RWPE2 (cell line): Measurements from ENCODE around the gene CFAP46.

Experiments used
- ATAC-seq: fragments of 200-7000 bp; cut with Tn5 transposase; 3 replicates; pipeline ENCODE4 v1.9.1; 2021; ENCODE audit warnings: low read depth
- DNase-seq: peaks from one replicate; pipeline ENCODE4 v3.0.0-alpha.2; 2020; ENCODE audit warnings: low spot score
- H3K27ac ChIP-seq: fragments of 450-650 bp; 2 replicates; pipeline ENCODE4 v1.5.1; 2017; ENCODE audit warnings: mild to moderate bottlenecking; ENCODE audit not compliant: poor library complexity, severe bottlenecking
- H3K27me3 ChIP-seq: fragments of 250-450 bp; sonication (Bioruptor Pico); 2 replicates; pipeline ENCODE4 v1.5.1; 2021; ENCODE audit warnings: mild to moderate bottlenecking, moderate library complexity; ENCODE audit not compliant: insufficient read depth, poor library complexity, severe bottlenecking
- H3K36me3 ChIP-seq: fragments of 250-450 bp; sonication (Bioruptor Pico); 2 replicates; pipeline ENCODE4 v1.5.1; 2020; ENCODE audit warnings: low read depth, mild to moderate bottlenecking, moderate library complexity
- H3K4me1 ChIP-seq: fragments of 250-450 bp; sonication (Bioruptor Pico); 2 replicates; pipeline ENCODE4 v1.5.1; 2021; ENCODE audit warnings: mild to moderate bottlenecking, moderate library complexity; ENCODE audit not compliant: insufficient read depth, poor library complexity, severe bottlenecking
- H3K4me3 ChIP-seq: fragments of 250-450 bp; sonication (Bioruptor Pico); 2 replicates; pipeline ENCODE4 v1.5.1; 2021; ENCODE audit warnings: mild to moderate bottlenecking, moderate library complexity; ENCODE audit not compliant: severe bottlenecking
- H3K9me3 ChIP-seq: fragments of 250-450 bp; sonication (Bioruptor Pico); 2 replicates; pipeline ENCODE4 v1.5.1; 2021; ENCODE audit warnings: mild to moderate bottlenecking, moderate library complexity; ENCODE audit not compliant: severe bottlenecking
- CTCF ChIP-seq: fragments of 450-650 bp; IDR thresholded peaks from one replicate; pipeline ENCODE4 v1.5.1; 2017; ENCODE audit warnings: mild to moderate bottlenecking, moderate library complexity; ENCODE audit not compliant: poor library complexity, severe bottlenecking

CFAP46 gene

GRCh38 chr10:132960071-132960472 is 17.7 kb upstream of the CFAP46 start:
- TF ChIP-seq CTCF = no peak
- no peaks in the 10 kb centered on the region for H3K27me3 ChIP-seq
- H3K9me3 ChIP-seq = no peaks in the 10 kb centered on the region
- no peak overlapping the region for H3K27ac ChIP-seq
- ATAC-seq (no peak), DNase-seq (no peak)
- H3K4me3 ChIP-seq = no peak overlapping the region
- no peaks in the 10 kb centered on the region for H3K36me3 ChIP-seq
- no peaks in the 10 kb centered on the region for H3K4me1 ChIP-seq

GRCh38 chr10:132959559-132959961 is 17.2 kb upstream of the CFAP46 start:
- Histone ChIP-seq H3K27me3 (no peaks in the 10 kb centered on the region), H3K4me3 (no peak overlapping the region), H3K4me1 (no peaks in the 10 kb centered on the region), H3K27ac (no peak overlapping the region), H3K36me3 (no peaks in the 10 kb centered on the region), H3K9me3 (no peaks in the 10 kb centered on the region)
- DNase-seq = no peak
- ATAC-seq = no peak
- no peak for TF ChIP-seq CTCF

- H3K36me3 ChIP-seq = no peaks in the 10 kb centered on the region
- no peak for DNase-seq
- no peak for TF ChIP-seq CTCF
- H3K27ac ChIP-seq = no peak overlapping the region
- ATAC-seq = no peak
- H3K4me1 ChIP-seq = no peaks in the 10 kb centered on the region
- no peak overlapping the region for H3K4me3 ChIP-seq
- no peaks in the 10 kb centered on the region for H3K9me3 ChIP-seq
- H3K27me3 ChIP-seq = peaks cover 2% of the 10 kb centered on the region
Measured at GRCh38 chr10:132958883-132959558, 16.7 kb upstream of the CFAP46 start.

GRCh38 chr10:132957981-132958882 is 15.9 kb upstream of the CFAP46 start:
- Histone ChIP-seq H3K4me3 (no peak overlapping the region), H3K27me3 (peaks cover 5% of the 10 kb centered on the region), H3K4me1 (no peaks in the 10 kb centered on the region), H3K9me3 (no peaks in the 10 kb centered on the region), H3K27ac (no peak overlapping the region), H3K36me3 (no peaks in the 10 kb centered on the region)
- no peak for TF ChIP-seq CTCF
- ATAC-seq = no peak
- DNase-seq = no peak
